ENCODE data around the gene DOCK4. TPM values are rescaled to one million over a fixed set of nuclear protein-coding genes. Genes with fewer than 3 reads are reported as not detected.

The DOCK4 gene
- total and polyA plus RNA-seq, 2 experiments from 2014 or later, result 2.1 to 5.0 TPM

GRCh38 chr7:112052993-112053736 is 153.0 kb downstream of the DOCK4 start:
- H3K79me2 ChIP-seq (ENCODE audit: insufficient read depth), result no peaks in the 10 kb centered on the region
- H2AFZ ChIP-seq, result no peak overlapping the region
- no peaks in the 10 kb centered on the region for H3K9me2 ChIP-seq (ENCODE audit: insufficient read depth)
- 96 to 100% methylated on average over 1 of the region's 1 CpG for WGBS, 2 experiments (ENCODE audit: low coverage in 1 of 2, low lambda C conversion rate in 2 of 2, missing lambda C conversion rate in 2 of 2)
- H3K4me3 ChIP-seq, result no peak overlapping the region
- no peaks in the 10 kb centered on the region for H3F3A ChIP-seq (ENCODE audit: insufficient read depth)
- no peaks in the 10 kb centered on the region for H3K9me3 ChIP-seq (ENCODE audit: low read depth)
- no peaks in the 10 kb centered on the region for H3K4me1 ChIP-seq (ENCODE audit: insufficient read depth)
- H3K9ac ChIP-seq, result no peak overlapping the region
- DNase-seq, result no peak
- H3K27me3 ChIP-seq (replicated peaks; ENCODE audit: insufficient read depth), result no peaks in the 10 kb centered on the region
- in situ Hi-C loops (cut with MboI), result no loop called here
- no peak for TF ChIP-seq EZH2 (IDR thresholded peaks at IDR 0.05; ENCODE audit: insufficient read depth, poor library complexity, severe bottlenecking)
- no peak for TF ChIP-seq EZH2phosphoT487 (IDR thresholded peaks at IDR 0.05; ENCODE audit: insufficient read depth, low read depth)
- no peaks in the 10 kb centered on the region for H4K20me1 ChIP-seq (ENCODE audit: insufficient read depth)
- H3K4me2 ChIP-seq (ENCODE audit: unreplicated experiment), result no peak overlapping the region
- no peaks in the 10 kb centered on the region for H3K36me3 ChIP-seq (ENCODE audit: low read depth)
- H3K27ac ChIP-seq, result no peak overlapping the region

- 95% methylated on average over 1 of the region's 1 CpG for WGBS, 2 experiments (ENCODE audit: low coverage in 1 of 2, low lambda C conversion rate in 2 of 2, missing lambda C conversion rate in 2 of 2)
- H3K27ac ChIP-seq, result no peak overlapping the region
Observed at GRCh38 chr7:112052498-112052897, 153.7 kb downstream of the DOCK4 start.

GRCh38 chr7:112050250-112050881 is 155.8 kb downstream of the DOCK4 start:
- Histone ChIP-seq H3K4me2 (ENCODE audit: unreplicated experiment) (no peak overlapping the region), H2AFZ (no peak overlapping the region), H4K20me1 (ENCODE audit: insufficient read depth) (no peaks in the 10 kb centered on the region), H3K27ac (no peak overlapping the region), H3K4me3 (no peak overlapping the region), H3K9ac (no peak overlapping the region), H3K4me1 (ENCODE audit: insufficient read depth) (no peaks in the 10 kb centered on the region), H3K36me3 (ENCODE audit: low read depth) (no peaks in the 10 kb centered on the region), H3K27me3 (replicated peaks; ENCODE audit: insufficient read depth) (no peaks in the 10 kb centered on the region), H3F3A (ENCODE audit: insufficient read depth) (no peaks in the 10 kb centered on the region), H3K9me3 (ENCODE audit: low read depth) (peaks cover 3% of the 10 kb centered on the region), H3K79me2 (ENCODE audit: insufficient read depth) (no peaks in the 10 kb centered on the region), H3K9me2 (ENCODE audit: insufficient read depth) (no peaks in the 10 kb centered on the region)
- 34 to 41% methylated on average over 4 of the region's 4 CpGs for WGBS, 2 experiments (ENCODE audit: low coverage in 1 of 2, low lambda C conversion rate in 2 of 2, missing lambda C conversion rate in 2 of 2)
- DNase-seq, result no peak
- TF ChIP-seq EZH2 (IDR thresholded peaks at IDR 0.05; ENCODE audit: insufficient read depth, poor library complexity, severe bottlenecking) (no peak), EZH2phosphoT487 (IDR thresholded peaks at IDR 0.05; ENCODE audit: insufficient read depth, low read depth) (no peak)
- in situ Hi-C loops (cut with MboI), result no loop called here

More at GRCh38 chr7:112052498-112052897, 153.7 kb downstream of the DOCK4 start:
- DNase-seq, result no peak
- in situ Hi-C loops (cut with MboI), result no loop called here
- no peaks in the 10 kb centered on the region for H3K27me3 ChIP-seq (replicated peaks; ENCODE audit: insufficient read depth)
- no peaks in the 10 kb centered on the region for H3K9me3 ChIP-seq (ENCODE audit: low read depth)
- H3K4me2 ChIP-seq (ENCODE audit: unreplicated experiment), result no peak overlapping the region
- H3K79me2 ChIP-seq (ENCODE audit: insufficient read depth), result no peaks in the 10 kb centered on the region
- no peaks in the 10 kb centered on the region for H3K9me2 ChIP-seq (ENCODE audit: insufficient read depth)
- no peak overlapping the region for H3K4me3 ChIP-seq
- no peaks in the 10 kb centered on the region for H3K36me3 ChIP-seq (ENCODE audit: low read depth)
- H3F3A ChIP-seq (ENCODE audit: insufficient read depth), result no peaks in the 10 kb centered on the region
- H2AFZ ChIP-seq, result no peak overlapping the region
- no peak for TF ChIP-seq EZH2 (IDR thresholded peaks at IDR 0.05; ENCODE audit: insufficient read depth, poor library complexity, severe bottlenecking)
- no peaks in the 10 kb centered on the region for H3K4me1 ChIP-seq (ENCODE audit: insufficient read depth)
- no peak overlapping the region for H3K9ac ChIP-seq
- H4K20me1 ChIP-seq (ENCODE audit: insufficient read depth), result no peaks in the 10 kb centered on the region

- H3K79me2 ChIP-seq (ENCODE audit: insufficient read depth), result no peaks in the 10 kb centered on the region
- TF ChIP-seq EZH2phosphoT487 (IDR thresholded peaks at IDR 0.05; ENCODE audit: insufficient read depth, low read depth), result no peak
- no peak for TF ChIP-seq EZH2 (IDR thresholded peaks at IDR 0.05; ENCODE audit: insufficient read depth, poor library complexity, severe bottlenecking)
Observed at GRCh38 chr7:112049555-112050249, 156.5 kb downstream of the DOCK4 start.

More at GRCh38 chr7:112049555-112050249, 156.5 kb downstream of the DOCK4 start:
- WGBS, 2 experiments (ENCODE audit: low coverage in 1 of 2, low lambda C conversion rate in 2 of 2, missing lambda C conversion rate in 2 of 2), result 40 to 47% methylated on average over 2 of the region's 2 CpGs
- Histone ChIP-seq H3F3A (ENCODE audit: insufficient read depth) (no peaks in the 10 kb centered on the region), H3K4me3 (no peak overlapping the region), H3K27me3 (replicated peaks; ENCODE audit: insufficient read depth) (no peaks in the 10 kb centered on the region), H3K27ac (no peak overlapping the region), H2AFZ (no peak overlapping the region), H3K4me1 (ENCODE audit: insufficient read depth) (no peaks in the 10 kb centered on the region), H3K9me2 (ENCODE audit: insufficient read depth) (no peaks in the 10 kb centered on the region), H3K9ac (no peak overlapping the region), H3K9me3 (ENCODE audit: low read depth) (peaks cover 3% of the 10 kb centered on the region), H4K20me1 (ENCODE audit: insufficient read depth) (no peaks in the 10 kb centered on the region), H3K36me3 (ENCODE audit: low read depth) (no peaks in the 10 kb centered on the region), H3K4me2 (ENCODE audit: unreplicated experiment) (no peak overlapping the region)
- in situ Hi-C loops (cut with MboI), result no loop called here
- no peak for DNase-seq
